HS-27A (cell line): ENCODE data around the gene GATAD1.
"Not testable (repeated sequence)": the region's sequence is repeated elsewhere in the genome, so short reads cannot be mapped to it uniquely, and the experiment has no call there.

Experiments
- DNase-seq: peaks from one replicate; pipeline ENCODE4 v3.0.0-alpha.2; 2012; ENCODE audit warnings: low read depth, missing footprints

The GATAD1 gene, protein sequence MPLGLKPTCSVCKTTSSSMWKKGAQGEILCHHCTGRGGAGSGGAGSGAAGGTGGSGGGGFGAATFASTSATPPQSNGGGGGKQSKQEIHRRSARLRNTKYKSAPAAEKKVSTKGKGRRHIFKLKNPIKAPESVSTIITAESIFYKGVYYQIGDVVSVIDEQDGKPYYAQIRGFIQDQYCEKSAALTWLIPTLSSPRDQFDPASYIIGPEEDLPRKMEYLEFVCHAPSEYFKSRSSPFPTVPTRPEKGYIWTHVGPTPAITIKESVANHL

DNA sequence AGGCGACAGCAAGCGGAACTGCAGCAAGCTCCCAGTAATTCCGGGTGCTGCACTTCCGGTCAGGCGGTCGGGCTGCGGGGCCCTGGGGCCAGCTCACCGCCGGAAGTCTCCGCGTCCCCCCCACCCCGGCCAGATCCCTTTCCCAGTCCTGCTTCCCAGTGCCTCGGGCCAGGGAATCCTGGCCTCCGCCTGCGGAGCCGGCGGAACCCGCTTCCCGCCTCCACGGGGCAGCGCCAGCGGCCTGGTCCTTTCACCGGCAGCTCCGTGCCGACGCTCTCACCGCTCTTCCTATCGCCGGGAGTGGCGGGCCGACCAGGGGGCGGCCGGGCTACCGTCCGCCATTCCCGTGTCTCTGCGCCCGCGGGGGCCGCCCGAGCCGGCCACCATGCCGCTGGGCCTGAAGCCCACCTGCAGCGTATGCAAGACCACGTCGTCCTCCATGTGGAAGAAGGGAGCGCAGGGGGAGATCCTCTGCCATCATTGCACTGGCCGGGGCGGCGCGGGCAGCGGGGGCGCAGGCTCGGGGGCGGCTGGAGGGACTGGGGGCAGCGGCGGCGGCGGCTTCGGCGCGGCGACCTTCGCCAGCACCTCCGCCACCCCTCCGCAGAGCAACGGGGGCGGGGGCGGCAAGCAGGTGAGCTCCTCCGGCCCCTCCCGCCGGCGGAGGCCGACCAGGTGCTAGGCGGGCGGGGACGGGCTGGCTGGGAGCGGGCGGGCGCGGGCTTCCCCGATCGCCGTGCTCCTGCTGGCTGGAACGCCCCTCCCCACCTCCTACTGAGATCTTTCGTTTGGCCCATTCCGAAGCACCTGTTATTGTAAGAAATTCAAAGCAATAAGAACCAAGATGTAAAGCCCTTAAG, at the start of gene GATAD1:
Gene GATAD1, plus strand, starts transcription at position 138 of the 860 bp plus-strand sequence. Its CDS starts 248 bp downstream, at position 386.
- peak; percentile 60 for DNase-seq

DNA sequence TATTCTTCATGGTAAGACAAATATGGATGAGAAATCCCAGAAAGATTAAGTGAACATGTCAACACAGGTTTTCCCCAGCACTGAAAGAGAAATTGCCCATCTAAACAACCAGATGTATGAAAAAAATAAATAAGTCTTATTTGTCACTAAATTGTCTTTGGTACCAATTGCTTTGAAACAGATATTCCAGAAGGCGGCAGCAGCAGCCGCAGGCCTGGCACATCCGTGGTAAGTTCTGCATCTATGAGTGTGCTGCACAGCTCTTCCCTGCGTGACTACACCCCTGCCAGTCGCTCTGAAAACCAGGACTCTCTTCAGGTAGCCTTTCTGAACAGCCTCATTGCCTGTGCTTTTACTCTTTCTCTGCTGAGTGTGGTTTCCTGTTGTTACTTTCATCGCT, 49.7 kb upstream of the GATAD1 start:
- no peak for DNase-seq

DNA sequence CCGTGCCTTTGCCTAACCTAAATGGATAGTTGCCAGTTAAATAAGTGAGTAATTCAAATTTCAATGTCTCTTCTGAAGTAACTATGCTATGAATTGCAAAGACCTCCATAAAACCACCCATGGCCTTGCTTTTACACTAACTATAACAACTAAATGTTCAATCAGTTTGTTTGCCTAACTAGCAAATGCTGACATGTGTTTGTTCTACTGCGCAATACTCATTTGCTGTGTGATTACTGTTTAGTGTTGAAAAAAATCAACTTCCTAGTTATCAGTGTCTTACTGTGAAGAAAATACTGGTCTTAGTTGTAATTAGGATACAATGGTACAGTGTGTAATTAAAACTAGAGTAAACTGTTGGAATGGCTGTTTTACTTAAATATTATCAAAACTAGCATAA, 47.3 kb upstream of the GATAD1 start:
- DNase-seq: no peak

DNA sequence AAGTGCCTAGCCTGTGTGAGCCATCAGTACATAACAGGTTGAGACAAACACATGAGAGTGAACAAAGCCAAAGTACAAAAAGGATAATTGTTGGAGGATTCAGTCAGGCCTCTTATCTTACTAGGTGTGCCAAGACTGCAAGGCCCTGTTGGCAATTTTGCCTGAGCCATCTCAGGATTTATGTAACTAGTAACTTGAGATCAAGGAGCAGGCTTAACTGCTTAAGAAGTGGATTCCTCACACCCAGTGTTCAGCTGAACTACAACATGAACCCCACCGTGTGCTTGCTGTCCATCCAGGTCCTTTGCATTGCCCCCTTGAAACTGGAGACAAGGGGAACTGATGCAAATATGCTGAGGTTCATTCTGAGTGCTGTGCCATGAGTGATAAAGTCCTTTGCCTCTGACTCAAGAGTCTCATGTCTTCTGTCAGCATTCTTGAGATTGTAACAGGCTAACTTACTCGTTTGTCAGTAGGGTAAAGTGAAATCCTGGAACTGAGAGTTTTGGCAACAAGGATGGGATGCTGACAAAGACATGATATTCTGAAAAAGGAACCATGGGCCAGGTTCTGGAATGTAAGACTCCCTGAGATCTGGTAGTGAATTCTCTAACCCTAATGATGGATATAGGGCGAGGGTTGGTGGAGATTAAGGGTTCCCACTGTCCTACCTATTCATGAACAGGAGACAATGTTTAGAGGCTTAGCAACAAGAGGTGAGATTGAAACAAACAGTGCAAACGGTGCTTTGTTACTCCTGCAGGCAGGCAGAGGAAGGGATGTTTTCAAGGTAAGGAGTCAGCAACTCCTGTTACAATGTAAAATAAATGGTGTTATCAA, 44.1 kb upstream of the GATAD1 start:
- no peak for DNase-seq

DNA sequence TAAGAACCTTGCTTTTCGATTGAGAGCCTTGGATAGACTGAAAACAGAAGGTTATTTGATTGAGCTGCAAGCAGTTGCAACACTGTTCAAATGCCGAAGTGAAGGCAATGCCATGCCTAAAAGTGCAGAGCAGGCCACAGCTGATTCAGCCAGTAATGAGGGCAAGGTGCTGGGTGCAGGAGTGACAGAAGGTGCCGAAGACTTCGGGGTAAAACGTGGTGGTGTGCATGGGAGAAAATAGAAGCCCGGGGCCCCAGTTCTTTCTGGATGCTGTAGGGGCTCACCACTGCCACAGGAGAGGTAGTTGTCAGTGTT, 43.6 kb upstream of the GATAD1 start:
- DNase-seq: no peak

DNA sequence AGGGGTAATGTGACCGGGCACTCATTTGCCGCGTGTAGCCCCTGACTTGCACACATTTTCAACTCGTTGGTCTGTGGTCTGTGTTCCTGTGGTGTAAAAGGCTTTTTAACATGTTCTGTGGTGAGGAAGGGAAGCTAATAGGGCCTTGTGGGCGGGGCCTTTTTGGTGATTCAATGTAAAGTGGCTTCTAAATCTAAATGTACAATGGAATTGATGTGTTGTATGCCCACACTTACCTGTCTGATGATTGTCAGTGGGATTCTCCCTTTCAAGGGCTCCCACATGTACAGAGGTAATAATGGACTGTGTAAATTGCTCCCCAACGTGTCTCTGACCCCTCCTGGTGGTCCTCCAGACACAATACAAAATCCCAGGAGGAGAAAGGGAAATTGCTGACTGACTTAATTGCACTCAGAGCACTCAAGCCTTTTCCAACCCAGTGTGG, 43.1 kb upstream of the GATAD1 start:
- no peak for DNase-seq

DNA sequence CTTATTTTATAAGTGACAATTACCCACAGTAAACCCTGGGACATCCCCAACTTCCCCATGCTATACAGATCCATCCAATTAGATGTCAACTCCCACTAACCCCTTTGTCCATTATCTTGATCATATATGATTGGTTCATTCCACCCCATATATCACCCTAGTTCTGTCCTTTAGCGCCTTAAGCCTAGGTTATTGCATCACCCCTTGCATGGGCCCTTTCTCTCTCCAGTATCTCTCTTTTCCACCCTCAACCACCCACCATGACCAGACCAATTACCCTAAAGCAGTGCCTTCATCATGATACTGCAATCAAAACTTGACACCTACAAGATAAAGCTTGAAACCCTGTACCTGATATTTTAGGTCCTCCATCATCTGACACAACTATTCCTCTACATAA, 37.9 kb upstream of the GATAD1 start:
- DNase-seq: no peak

DNA sequence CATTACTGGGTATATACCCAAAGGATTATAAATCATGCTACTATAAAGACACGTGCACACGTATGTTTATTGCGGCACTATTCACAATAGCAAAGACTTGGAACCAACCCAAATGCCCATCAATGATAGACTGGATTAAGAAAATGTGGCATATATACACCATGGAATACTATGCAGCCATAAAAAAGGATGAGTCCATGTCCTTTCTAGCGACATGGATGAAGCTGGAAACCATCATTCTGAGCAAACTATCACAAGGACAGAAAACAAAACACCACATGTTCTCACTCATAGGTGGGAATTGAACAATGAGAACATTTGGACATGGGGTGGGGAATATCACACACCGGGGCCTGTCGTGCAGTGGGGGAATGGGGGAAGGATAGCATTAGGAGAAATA, 37.1 kb upstream of the GATAD1 start:
- not testable (repeated sequence) for DNase-seq

DNA sequence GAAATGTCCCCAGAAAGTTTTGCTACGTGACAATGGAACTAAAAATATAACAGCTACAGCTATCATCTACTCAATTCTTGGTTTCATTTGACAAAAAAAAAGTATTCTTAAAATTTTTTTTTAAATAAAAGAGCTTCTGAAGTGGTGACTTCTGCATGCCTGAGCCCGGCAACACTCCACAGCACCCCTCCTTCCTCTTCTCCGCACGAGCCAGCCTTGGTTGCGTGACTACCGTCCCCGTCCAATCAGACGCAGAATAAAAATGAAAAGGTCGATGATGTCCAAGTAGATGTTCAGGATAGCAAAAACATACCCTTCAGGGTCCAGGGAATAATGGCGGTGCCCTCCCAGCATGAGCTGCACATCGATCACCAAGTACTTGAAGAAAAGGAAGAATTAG, 34.5 kb upstream of the GATAD1 start:
- no peak for DNase-seq

DNA sequence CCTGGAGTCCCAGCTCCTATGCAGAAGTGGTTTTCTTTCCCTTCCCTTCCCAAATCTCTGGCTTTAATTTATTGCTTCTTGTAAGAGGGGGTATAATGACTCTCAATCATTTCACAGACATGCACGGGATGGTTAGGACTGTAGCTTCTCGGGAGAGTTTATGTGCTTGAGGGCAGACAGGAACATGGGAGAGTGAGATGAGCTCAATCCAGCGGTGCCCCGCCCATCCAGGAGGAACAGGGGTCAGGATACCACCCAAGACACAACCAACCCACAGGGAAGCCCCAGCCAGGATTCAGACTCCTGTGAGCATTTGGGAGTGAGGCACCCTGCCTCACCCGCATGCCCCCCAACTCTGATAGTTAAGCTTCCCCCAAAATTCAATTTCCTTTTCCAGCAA, 33.7 kb upstream of the GATAD1 start:
- no peak for DNase-seq

DNA sequence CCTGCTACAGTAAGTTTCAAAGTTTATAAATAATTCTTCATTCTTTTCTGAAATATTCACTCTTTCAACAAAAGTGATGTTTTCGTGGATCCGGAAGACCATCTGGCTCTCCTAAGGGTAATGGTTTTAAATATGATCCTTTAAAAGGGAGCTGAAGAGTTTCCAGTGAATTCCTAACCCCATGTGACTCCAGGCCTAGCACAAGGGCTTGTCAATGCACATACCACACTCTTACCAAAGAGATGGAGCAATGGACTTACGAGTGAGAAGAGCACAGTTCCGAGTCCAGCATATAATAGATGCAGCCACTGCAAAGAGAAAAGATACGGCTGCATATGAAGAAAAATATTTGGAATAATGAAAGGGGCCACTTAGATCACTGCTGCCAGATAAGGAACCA, 32.1 kb upstream of the GATAD1 start:
- DNase-seq: no peak

DNA sequence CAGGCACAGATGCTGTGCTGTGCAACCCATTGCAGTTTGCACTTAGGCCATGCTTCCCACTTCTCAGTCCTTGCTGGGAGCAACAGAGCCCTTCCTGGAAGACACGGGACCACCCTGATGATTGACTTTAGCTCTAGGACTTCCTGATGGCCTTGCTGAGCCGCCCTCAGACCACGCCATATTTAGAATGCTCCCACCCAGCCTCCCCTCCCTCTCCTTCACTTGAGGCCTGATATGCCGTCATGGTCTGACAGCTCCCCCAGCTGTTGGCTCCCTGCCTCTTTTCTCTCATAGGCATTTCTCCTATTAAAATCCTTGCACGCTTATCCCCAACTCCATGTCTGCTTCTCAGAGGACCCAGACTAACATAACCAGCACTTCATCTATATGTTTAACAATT, 29.4 kb upstream of the GATAD1 start:
- DNase-seq: no peak

DNA sequence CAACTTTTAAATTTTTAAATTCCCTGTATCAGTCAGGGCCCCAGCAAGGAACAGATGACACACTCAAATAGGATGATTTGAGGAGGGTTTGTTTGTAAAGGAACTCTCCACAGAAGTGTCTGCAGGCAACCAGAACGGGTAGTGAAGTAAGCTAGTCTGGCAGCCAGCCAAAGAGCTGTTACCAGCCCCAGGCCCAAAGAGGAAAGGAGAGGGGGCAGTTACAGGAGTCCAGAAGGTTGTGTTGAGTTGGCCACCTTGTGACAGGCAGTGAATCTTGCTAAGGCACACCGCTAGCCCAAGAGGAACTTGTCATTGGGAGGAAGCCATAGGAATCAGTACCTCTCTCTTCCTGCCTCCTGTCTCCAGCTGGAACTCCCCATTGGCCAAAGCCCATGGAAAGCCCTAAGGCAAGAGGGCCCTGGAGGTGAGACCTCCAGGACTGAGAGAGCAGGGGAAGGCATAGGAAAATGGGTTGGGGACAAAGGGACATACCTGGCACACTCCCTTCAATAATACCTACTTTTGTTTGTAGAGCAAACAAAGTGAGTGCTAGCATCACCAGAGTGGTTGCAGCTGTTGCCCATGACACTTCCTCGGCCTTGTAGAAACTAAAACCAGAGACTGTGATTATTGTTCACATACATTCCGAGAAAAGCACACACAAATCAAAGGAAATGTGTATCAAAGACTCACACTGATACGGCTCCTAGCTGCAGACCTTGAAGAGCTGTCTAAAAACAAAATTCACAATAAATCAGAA, 25.4 kb upstream of the GATAD1 start:
- no peak for DNase-seq

DNA sequence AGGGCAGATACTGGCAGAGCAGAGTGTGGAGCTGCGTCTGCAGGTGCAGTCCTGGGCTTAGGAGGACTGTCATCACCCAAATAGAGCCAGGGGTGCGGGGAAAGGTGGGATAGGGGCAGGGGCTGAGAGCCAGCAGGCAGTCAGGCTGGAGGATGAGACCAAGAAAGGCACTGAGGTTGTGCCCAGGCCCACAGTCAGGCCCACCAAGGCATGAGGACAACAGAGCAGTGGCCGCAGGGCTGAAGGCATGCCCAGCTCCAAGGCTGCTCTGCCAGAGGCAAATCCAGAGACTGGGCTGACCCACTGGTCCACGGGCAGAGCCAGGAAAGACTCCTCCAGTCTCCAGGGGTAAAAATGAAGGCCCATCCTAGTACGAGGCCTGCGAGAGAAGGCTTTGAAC, 24.4 kb upstream of the GATAD1 start:
- no peak for DNase-seq

DNA sequence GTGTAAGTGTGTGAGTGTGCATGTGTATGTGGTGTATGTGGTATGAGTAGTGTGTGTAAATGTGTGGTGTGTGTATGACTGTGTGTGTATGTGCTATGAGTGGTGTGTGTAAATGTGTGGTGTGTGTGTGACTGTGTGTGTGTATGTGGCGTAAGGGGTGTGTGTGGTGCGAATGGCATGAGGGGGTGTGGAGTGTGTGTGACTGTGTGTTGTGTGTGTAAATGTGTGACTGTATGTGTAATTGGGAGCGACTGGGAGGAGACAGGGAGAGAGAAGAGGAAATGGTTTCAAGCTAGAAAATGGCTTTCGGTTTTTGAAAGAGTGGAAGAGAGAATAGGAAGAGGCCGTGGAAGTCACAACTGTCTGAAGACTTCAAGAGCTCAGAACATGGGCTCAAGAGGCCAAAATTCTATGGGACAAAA, 23.6 kb upstream of the GATAD1 start:
- DNase-seq: no peak

DNA sequence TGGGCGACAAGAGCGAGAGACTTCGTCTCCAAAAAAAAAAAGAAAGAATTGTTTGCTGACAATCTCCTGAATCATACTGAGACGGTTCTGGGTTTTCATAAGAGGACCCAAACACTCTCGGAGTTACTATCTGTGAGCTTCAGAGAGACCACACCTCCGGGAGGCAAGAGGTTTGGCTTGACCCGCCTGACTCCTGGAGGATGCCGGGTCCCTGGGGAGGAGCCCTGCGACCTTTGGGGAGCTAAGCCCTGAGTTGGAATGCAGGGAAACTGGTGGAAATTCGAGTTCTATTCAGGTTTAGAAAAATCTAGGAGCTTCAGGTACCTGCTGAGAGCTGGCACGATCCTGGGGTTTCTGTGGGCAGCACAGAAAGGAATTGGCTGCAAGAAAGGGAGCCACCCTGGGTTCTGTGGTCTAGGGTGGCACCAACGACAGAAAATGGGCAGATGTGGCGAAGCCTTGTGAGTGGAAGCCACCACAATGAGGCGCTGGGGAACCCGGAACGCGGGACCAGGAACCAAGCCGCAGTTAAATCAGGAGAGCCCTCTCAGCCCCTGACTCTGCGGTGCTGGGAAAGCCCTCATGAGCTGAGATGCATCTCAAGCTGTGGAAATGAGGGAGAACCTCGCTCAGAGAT, 21.9 kb upstream of the GATAD1 start:
- DNase-seq: no peak

DNA sequence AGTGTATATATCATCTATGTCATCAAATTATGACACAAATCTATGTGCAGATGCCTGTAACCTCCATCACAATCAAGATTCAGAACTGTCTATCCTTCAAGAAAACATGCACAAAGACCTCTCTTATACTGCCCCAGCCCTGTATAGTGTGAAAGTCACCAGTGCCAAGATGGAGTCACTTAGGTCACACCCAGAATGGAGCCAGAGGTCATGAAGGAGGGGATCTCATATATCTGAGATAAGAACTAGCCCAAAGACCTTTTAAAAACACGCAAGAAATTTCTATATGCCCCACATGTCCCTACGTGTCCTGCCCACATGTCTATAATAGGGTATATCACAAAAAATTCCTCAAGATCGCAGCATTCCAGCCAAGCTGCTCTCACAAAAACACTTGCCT, 20.1 kb upstream of the GATAD1 start:
- DNase-seq: no peak

DNA sequence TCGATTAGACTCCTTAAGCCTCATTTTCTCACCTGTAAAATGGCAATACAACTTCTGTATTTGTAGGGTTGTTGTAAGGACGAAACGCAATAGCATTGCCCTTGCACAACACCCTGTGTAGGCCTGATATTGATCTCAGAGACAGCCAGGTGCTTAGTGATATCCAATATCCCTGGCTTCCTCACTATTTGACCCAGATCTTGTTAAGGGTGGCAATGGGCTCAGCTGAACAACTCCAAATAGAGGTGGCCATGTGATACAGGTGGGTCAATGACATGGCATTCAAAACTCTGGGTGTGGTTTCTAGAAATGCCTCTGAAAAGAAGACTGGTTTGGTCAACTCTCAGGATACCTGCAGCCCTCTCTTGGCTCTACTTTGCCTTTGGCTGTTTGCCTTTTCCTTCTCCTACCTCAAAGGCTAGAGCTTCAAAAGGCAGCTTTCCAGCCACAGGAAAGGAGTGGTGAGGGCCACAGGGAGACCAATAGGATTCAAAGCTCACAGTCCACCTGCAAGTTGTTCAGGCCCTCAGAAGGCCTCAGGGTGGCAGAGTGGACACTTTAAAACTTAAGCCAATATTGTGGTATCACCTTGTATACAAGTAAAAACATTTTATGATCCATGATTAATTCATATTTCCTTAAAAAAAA, 14.9 kb upstream of the GATAD1 start:
- no peak for DNase-seq

DNA sequence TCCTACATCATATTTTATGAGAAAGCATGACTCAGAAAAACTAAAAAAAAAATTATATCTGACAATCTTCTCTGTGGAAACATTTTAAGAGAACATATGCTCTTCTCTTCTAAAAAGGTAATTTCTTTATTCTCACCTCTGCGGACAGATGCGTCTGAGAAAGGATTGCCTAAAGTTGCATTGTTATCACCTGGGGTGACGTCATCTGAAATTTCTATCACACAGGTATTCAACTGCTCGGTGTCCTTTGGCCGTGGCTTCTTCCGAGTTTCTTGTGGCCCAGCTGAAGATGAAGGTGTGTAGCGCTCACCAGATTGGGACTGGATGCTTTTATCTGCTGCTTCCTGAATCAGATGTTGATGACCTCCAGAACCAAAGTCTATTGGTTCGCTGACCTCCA, 14.3 kb upstream of the GATAD1 start:
- DNase-seq: no peak

DNA sequence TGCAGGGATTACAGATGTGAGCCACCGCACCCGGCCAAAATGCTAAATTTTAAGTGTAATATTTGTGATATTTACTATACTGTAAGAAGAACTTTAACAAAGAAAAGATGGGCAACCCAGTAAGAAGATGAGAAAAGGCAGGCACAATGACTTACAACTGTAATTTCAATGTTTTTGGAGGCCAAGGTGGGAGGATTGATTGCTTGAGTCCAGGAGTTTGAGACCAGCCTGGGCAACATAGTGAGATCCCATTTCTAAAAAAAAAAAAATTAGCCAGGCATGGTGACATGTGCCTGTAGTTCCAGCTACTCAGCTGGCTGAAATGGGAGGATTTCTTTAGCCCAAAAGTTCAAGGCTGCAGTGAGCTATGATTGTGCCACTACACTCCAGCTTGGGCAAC, 11.7 kb upstream of the GATAD1 start:
- DNase-seq: no peak
